HG03095 (cell line): Measurements from ENCODE around the gene SLC26A11.
"Not testable (repeated sequence)": the region's sequence is repeated elsewhere in the genome, so short reads cannot be mapped to it uniquely, and the experiment has no call there.

Experiments
- ATAC-seq: cut with Tn5 transposase; IDR thresholded peaks from one replicate; pipeline ENCODE4 v1.9.1; 2021; ENCODE audit warnings: moderate library complexity; ENCODE audit not compliant: unreplicated experiment

SLC26A11 gene

DNA sequence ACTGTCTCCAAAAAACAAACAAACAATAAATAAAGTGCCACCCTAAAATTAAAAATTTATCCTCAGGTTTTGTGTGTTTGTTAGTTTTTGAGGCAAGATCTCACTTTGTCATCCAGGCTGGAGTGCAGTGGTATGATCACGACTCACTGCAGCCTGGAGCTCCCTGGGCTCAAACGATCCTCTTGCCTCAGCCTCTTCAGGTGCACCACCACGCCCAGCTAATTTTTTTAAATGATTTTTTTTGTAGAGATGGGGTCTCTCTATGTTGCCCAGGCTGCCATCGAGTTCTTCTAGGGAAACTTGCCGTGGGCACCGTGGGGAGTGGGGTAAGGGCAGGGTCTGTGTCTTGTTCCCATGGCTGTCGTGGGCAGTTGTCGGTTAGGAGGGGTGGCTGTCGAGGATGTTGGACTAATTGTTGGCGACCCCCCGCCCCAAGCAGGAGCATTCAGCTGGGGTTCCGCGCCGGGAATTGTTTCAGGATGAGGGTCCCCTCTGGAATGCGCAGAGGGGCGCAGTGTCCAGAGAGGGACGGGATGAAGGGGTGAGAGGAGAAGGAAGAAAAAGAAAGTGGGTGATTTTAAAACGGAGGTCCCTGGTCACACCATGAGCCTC lies 39.3 kb downstream of the SLC26A11 start:
- no peak for ATAC-seq

GRCh38 chr17:80260069-80260535 lies 39.9 kb downstream of the SLC26A11 start:
- ATAC-seq = no peak

DNA sequence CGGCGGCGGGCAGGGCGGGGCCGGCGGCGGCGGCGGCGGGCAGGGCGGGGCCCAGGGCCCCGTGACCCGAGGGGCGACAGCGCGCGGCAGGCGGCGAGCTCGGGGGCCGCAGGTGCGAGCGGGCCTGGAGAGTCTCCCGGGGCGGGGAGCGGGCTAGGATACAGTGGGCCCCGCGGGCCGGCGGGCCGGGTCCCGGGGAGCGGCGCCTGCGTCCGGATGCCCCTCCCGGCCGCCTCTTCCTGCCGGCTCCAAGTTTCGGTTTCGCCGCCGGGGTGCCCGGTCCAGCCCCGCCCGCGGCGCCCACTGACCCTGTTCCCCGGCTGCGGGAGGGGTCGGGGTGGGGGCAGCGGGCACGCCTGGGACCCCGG lies 40.5 kb downstream of the SLC26A11 start, which contains the start of gene RNF213:
Gene RNF213, plus strand, starts transcription at position 62 of the 368 bp plus-strand sequence. CDS start 2,830 bp downstream, outside the sequence.
- ATAC-seq = no peak

DNA sequence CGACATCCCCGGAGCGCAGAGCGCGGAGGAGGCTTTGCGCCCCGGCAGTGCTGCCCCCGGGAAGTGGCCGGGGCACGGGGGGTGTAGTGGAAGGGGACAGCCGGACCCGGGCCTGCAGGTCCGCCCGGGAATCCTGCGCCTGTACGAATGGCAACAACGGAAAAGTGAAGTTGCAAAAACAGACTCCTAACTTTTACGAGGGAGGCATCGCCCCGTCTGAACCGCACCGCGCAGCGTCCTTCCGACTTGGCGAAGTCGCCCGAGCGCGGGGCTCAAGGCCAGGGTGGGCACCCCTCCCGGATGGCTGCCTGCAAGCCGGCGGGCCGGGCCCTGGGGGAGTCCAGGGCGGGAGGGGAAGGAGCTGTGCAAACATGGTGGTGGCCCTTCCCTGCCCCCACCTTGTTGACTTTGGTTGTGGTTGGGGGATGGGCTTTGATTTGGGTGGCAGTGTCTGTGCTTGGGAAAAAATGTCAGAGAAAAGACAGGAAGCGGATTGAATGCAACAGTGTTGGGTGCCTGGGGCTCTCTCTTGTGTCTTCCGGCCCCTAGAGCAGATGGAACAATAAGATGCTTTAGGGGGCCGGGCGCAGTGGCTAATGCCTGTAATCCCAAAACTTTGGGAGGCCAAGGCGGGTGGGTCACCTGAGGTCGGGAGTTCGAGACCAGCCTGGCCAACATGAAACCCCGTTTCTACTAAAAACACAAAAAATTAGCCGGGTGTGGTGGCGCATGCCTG lies 41.1 kb downstream of the SLC26A11 start:
- no peak for ATAC-seq

DNA sequence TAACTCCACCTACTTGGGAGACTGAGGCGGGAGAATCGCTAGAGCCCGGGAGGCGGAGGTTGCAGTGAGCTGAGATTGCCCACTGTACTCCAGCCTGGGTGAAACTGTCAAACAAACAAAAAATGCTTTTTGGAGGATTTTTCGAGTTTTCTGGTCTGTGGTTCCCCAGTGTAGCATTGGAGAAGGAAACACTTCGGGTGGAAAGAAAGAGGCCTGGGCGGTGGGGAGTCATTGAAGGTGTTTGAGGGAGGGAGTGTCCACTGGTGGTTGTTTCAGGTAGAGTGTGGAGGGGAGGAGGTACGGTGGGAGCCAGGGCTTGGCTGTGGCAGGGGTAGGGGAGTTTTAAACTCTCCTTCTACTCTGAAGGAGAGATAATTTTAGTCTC lies 41.7 kb downstream of the SLC26A11 start:
- ATAC-seq = no peak

- no peak for ATAC-seq
These were observed 42.1 kb downstream of the SLC26A11 start for GRCh38 chr17:80262291-80262690.

- ATAC-seq = no peak
These were observed 42.6 kb downstream of the SLC26A11 start for GRCh38 chr17:80262775-80263244.

GRCh38 chr17:80263253-80264204 lies 43.3 kb downstream of the SLC26A11 start:
- peak; percentile 28 for ATAC-seq

GRCh38 chr17:80264205-80265075 lies 44.2 kb downstream of the SLC26A11 start:
- no peak for ATAC-seq

GRCh38 chr17:80265205-80266068 lies 45.2 kb downstream of the SLC26A11 start:
- ATAC-seq = no peak

GRCh38 chr17:80267391-80267790 lies 47.2 kb downstream of the SLC26A11 start:
- ATAC-seq = no peak

DNA sequence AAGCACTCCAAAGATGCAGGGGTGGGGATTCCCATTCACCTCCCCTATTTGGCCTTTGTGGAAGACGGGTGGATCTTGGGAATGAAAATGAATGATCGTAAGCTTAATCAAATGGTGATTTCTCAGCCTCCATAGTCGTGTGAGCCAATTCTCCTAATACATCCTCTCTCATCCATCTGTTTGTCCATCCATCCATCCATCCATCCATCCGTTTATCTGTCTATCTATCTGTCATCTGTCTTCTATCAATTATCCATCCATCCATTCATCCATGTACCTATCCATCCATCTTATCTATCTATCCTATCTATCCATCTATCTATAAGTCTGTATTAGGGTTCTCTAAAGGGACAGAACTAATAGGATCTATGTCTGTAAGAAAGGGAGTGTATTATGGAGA lies 48.2 kb downstream of the SLC26A11 start:
- ATAC-seq = no peak

DNA sequence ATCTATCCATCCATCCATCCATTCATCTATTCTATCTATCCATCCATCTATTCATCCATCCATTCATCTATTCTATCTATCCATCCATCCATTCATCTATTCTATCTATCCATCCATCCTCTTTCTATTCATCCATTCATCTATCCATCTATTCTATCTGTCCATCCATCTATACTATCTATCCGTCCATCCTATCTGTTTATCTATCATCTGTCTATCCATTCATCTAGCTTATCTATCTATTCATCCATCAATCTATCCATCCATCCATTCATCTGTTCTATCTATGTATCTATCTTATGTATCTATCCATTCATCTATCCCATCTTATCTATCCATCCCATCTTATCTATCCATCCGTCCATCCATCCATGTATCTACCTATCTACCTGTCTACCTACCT lies 49.2 kb downstream of the SLC26A11 start:
- no peak for ATAC-seq

GRCh38 chr17:80270104-80270503 lies 49.9 kb downstream of the SLC26A11 start:
- ATAC-seq = no peak

DNA sequence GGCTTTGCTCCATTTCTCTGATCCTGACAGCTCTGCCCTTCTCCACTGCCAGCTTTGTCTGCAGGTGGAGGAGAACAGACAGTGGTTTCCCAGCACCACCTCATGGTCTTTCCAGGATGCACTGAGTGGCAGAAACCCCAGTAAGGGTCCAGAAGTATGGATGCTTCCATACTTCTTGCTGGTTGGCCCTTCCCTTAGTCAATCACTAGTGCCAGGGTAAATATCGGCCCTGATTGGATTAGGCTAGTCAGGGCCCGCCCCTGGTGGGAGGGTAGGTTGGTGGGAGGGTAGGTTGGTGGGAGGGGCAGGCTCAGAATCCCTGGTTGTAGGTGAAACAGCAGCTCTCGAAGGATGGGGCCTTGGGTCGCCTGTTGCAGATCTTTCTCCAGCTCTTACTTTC lies 50.6 kb downstream of the SLC26A11 start:
- no peak for ATAC-seq

- ATAC-seq = no peak
These were observed 52.1 kb downstream of the SLC26A11 start for GRCh38 chr17:80272366-80272765.

DNA sequence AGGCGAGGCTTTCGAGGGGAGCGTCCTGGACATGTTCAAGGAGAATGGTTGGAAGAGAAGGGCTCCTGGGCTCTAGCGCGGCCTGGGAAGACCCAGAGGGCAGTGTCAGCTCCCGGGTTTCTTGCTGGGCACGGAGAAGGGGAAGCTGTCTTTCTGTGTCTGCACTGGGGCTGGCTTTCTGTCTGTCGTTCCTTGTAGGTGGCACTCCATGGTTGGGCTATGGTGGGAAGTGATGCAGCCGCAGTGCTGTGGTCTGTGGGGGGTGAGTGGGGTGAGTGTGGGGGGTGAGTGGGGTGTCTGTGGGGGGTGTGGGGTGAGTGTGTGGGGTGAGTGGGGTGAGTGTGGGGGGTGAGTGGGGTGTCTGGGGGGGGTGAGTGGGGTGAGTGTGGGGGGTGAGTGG lies 54.1 kb downstream of the SLC26A11 start:
- ATAC-seq = no peak

DNA sequence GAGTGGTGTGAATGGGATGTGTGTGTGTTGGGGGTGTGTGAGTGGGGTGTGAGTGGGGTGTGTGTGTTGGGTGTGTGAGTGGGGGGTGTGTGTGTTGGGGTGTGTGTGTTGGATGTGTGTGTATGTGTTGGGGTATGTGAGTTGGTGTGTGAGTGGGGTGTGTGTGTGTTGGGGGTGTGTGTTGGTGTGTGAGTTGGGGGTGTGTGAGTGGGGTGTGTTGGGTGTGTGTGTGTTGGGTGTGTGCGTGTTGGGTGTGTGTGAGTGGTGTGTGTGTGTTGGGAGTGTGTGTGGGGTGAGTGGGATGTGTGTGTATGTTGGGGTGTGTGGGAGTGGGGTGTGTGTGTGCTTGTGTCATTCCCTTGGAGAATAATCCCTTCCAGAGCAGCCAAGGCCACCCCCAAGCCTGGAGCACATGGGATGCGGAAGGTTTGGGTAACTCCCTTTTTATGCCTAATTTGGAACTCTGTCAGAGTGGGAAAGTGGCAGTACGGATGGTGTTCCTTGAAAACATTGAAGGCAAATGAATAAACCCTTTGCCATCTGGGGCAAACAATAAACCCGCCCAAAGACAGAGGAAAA lies 54.7 kb downstream of the SLC26A11 start:
- ATAC-seq = no peak

DNA sequence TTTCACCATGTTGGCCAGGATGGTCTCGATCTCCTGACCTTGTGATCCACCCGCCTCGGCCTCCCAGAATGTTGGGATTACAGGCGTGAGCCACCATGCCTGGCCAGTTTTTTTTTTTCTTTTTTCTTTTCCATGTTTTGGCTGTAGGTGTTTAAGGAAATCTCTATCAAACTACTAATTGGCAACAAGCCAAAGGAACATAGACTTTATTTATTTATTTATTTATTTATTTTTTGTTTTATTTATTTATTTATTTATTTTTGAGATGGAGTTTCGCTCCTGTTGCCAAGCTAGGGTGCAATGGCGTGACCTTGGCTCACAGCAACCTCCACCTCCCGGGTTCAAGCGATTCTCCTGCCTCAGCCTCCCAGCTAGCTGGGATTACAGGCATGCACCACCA lies 55.6 kb downstream of the SLC26A11 start:
- not testable (repeated sequence) for ATAC-seq
